Measurements from ENCODE around the gene TRAPPC3.
A peak's percentile ranks its signal among the peaks of the same experiment; 100 is the strongest.
"Not testable (repeated sequence)": the region's sequence is repeated elsewhere in the genome, so short reads cannot be mapped to it uniquely, and the experiment has no call there.

TRAPPC3 gene

GRCh38 chr1:36166136-36166535, 16.9 kb upstream of the TRAPPC3 start:
- no peak for DNase-seq

GRCh38 chr1:36165145-36165544, 15.9 kb upstream of the TRAPPC3 start:
- DNase-seq, result no peak

DNA sequence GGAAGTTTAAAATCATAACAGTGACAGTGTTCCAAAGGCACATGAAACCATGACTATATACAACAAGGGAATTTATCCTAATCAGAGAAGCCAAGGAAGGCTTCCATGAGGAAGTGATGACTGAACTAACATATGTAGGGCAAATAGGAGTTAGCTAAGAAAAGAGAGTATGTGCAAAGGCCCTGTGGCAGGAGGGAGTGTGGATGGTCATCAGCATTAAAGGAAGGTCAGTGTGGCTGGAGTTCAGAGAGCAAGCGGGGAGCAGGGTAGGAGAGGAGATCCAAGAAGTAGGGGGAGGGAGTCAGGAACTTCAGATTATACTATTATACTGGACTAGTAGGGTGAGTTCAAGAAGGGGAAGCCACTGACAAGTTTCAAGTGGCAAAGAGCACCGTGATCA, 15.1 kb upstream of the TRAPPC3 start:
- DNase-seq, result no peak

DNA sequence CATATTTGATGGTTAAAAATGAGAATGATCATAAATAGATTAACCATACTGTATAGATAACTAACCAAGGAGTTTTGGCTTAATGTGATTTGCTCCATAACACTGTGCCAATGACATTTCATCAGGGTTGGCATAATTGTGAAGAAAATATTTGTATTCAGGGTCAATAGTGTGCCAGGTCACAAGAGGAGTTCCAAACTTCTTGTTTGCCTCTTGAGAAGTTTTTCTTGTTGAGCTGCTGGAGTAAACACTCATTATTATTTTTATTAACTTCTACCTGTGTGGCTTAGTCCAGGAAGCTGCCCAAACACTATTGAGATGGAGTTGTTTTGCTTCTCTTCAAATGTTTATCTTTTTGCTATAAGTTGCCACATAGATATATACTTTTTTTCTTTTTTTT, 14.1 kb upstream of the TRAPPC3 start:
- no peak for DNase-seq

DNA sequence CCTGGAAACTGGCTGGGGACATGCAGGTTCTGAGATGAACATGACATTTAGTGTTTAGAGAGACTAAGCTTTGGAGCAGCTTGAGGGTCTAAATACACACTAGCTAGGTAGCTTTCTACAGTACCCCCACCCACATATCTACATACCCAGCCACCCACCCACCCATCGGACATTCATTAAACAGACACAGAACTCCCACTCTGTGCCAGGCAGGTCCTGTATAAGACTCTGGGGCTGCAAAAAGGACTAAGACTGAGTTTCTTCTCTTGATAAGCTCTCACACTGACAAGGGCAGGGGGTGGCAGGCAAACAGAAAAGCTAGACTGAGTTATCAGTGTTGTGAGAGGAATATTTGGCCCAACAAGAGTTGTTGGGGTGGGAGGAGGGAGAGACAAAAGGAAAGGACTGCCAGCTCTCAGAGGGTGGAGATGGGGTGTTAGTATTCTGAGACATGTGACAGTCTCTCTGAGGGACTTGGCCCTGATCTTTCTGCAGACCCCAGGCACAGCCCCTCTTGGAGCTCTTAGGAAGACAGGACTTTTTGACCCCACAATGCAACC, 13.5 kb upstream of the TRAPPC3 start:
- no peak for DNase-seq

DNA sequence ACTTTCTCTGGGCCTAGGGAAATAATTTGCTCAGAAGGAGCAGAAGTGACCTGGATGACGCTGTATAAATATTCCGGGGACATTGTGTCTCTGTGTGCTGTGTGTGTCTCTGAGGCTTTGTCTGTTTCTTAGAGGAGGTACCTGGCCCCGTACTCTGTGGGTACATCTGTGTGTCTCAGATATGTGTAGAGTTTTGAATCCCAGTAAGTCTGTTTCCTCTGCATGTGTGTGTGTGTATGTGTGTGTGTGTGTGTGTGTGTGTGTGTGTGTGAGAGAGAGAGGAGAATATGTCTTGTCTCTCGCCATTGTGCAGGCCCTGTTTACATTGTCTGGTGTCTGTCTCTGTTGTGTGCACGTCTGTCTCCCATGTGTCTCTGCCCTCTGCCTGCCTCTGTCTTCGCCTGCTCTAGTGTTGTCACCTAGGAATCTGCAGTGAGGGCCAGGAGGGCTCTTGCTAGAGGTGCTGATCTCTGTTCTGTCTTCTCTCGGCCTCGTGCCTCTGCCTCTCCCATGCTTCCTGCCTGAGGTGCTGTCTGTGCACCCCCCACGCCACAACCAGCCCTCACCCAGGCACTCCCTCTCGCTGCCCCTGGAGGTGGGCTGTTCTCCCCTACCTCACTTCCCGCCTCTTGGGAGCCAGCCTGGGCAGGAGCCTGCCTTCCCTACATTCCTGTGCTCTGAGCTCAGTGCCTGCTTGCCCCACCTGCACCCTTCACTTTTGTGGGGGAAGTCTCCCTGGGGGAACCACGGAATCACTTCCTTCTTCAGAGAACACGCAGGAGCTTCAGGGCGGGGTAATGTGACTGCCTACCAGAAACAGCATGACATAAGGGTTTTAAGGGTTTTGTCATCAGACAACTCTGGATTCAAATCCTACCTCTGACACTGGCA, 12.6 kb upstream of the TRAPPC3 start:
- DNase-seq, result no peak

GRCh38 chr1:36160949-36161485, 11.7 kb upstream of the TRAPPC3 start:
- no peak for DNase-seq

- DNase-seq, result no peak
Measured at GRCh38 chr1:36160388-36160948, 11.2 kb upstream of the TRAPPC3 start.

DNA sequence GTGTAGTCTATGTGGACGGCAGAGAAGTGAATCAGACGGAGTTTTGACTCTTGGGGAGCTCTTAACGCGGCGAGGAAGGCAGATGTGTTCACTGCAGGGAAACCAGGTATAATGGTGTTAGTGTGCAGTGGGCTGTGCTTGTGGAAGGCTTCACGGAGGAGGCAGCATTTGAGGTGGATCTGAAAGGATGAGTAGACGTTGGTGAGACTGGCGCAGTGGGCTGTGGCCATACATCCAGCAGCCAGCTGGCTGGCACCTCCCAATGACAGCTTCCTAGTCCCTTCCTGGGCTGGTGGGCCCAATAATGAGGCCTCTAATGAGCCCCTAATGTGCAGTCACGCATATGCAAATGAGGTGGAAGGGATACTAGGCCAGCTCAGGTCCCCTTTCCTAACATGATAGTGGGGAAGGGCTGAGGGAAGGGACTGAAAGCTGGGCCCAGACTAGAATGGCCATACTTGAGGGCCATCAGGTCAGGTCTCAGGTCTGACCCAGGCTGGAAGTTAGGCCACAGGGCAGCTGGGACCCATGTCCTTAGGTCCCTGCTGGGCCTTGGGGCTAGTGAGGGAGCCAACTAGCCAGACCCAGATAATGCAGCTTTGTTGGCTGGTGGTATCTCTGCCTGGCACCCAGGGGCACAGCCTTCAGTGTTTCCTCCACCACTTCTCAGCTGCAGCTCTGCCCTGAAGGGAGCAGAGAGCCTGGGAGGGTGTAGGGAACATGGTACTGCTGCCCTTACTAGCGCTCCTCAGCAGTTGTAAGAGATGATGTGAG, 10.5 kb upstream of the TRAPPC3 start:
- DNase-seq, result no peak

- DNase-seq, result not testable (repeated sequence)
Measured at GRCh38 chr1:36158827-36159252, 9.6 kb upstream of the TRAPPC3 start.

DNA sequence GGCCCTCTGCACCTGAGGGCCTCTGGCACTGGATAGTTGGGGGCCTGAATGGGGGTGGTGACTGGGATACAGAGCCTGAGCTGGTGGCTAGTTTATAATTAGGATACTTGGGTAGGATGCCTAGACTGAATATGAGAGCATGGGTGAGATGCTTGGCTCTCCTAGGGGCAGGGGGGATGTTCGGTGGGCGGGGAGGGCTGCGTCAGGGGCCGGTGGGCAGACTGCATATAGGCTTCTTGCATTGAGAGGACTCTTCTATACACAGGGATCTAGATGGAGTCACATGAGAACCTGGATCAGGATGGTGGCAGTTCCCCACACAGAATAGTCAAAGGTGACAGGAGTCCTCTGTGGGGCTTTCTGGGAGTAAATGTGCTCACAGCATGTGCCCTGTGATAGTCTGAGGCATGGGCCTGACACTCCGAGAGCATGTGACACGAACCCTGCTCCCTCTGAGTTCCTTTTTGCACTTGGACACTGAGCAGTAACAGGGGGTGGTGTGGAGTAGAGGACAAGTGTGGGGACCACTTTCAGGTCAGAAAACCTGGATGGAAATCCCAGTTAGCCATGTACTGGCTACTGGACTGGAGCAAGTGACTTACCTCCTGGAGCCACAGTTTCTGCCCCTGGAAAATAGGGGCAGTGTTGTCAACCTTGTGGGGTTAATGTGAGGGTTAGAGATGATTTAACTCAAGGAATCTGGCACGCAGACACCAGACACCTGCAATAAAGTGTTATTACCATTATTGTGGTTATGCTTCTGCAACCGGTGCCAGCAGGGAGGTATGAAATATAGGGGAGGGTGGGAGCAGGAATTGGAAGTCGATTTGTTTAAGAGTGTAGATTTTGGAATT, 8.9 kb upstream of the TRAPPC3 start:
- DNase-seq, result no peak

DNA sequence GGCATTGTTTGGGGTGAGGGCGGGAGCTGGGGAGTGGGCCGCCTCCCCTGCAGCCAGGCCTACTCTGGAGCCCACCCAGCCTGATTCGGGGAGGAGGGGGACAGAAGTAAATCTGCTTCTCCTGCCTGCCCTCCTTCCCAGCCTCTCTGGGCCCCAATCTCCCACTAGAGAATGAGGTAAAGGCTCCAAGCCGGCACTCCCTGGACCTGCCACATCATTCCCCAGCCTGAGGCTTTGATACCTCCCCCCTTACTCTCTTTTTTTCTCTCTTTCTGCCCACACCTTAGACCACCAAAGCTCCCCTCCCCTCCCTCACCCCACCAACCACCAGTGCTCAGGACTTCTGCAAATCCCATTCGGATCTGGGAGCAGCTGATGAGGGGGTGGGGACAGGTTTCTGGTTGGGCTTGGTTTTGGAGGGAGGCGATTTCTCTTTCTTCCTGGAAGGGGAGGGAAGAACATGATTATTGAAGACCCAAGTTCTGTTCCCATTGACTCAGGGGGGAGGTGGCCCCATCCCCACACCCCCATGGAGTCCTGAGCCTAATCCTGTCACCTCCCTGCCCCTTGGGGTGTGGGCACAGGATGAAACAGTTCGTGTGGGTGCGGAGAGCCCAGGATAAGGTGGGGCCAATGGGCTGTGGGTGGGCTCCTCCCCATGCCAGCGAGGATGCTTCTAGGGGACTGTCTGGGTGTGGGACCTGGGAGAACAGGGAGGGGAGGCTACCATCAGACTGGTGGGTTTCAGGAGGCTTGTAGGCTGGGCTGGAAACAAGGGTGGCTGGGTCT, 8.0 kb upstream of the TRAPPC3 start:
- DNase-seq, result no peak

DNA sequence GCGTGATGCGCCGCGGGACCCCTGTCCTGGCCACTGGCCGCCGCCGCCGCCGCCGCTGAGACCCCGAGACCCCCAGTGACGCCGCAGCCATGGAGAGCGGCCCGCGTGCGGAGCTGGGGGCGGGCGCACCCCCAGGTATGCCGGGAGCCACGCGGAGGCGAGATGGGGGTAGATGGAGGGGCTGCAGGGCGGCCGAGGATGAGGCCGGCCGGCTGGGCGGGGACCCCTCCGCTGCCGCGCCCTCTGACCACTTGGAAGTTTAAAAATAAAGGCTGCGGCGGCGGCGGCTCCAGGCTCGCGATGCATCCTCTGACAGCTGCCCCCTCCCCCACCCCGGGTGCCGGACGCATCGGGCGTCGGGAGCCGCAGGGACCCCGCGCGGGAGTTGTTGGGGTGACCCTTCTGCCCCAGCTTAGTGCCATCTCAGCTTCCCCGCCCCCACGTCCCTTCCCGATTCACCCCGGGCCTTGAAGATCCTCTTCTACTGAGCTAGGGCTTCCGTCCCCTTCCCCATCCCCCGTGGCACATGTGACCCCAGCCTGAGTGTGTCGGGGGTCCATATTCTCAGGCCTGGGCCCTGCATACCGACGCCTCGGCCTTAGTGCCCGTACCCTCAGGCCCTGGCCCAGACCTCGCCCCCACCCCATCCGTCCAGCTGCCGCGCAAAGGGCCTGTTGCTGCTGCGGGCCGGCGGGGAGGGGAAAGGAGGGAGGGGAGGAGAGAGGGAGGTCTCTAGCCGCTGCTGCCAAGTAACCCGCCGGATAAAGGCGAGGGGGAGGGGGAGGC, 7.2 kb upstream of the TRAPPC3 start:
- DNase-seq, result peak; percentile 72

DNA sequence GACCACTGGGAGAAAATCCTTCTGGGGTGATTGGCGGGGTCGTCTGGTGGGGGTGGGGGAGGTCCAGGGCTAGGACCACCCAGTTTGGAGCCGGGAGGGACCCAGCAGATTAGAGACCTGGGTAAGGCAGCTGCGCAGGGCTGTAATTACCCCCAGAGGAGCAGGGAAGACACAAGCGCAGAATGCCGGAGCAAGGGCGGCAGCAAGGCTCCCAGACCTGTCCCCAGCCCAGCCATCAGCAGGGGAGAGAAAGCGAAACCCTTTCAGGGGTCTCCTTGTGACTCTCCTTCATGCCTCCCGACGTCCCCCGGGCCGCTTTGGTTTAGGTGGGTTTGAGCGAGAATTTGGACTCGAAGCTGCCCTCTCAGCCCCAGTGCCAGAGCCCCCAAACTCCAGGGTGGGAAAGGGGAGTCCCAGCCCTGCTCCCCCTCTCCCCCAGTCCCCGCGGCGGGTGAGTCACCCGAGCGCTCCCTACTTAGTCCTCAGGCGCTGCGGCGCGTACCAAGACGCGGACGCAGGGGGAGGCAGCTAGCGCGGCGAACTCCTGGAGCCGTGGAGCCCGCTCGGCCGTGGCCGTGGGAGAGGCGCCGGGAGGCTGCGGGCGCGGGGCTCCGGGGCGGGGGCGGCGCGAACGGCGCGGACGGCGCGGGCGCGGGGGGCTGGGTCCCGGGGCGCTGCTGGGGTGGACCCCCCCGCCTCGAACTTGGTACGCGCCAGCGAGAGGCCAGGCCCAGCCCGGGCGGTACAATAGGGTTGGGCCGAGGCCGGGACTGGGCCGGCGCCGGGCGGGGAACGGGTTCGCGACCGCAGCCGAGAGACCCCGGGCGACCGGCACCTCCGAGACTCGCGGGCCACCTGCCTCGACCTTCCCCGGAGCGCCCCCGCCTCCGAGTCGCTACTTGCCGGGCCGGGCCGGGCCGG, 6.4 kb upstream of the TRAPPC3 start, which contains the start of gene MAP7D1:
TSS of gene MAP7D1 (plus strand) at position 753 of the 921 bp plus-strand sequence. CDS start 258 bp downstream, outside the sequence.
- DNase-seq, result peak; percentile 69

- no peak for DNase-seq
Measured at GRCh38 chr1:36154765-36155407, 5.6 kb upstream of the TRAPPC3 start.

DNA sequence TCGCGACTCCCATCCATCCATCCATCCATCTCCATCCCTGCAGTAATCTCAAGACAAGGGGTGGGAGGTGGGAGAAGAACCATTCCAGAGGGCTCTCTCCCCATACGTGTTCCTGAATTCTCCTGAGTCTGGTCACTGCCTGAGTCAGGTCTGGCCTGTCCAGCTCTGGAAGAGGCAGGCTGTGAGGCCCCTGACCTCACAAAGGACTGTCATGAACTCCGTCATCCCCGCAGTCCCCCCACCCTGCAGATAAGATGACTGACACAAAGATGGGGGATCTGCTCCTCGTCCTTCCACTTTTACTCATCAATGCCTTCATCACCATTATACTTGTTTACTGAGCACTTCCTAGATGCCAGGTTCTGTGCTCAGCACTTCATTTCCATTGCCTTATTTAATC, 5.0 kb upstream of the TRAPPC3 start:
- DNase-seq, result no peak

GRCh38 chr1:36153476-36153875, 4.2 kb upstream of the TRAPPC3 start:
- no peak for DNase-seq

GRCh38 chr1:36151845-36152203, 2.5 kb upstream of the TRAPPC3 start:
- no peak for DNase-seq

Measured in NCI-H1105 treated with DMSO at 0.1 percent for 48 hours (cell line).